ENCODE data around the gene POM121. TPM values are rescaled to one million over a fixed set of nuclear protein-coding genes. Genes with fewer than 3 reads are reported as not detected.
"Not testable (repeated sequence)": the region's sequence is repeated elsewhere in the genome, so short reads cannot be mapped to it uniquely, and the experiment has no call there.

Gene POM121
- total RNA-seq, 1 experiment from 2014 or later: 59.0 TPM

GRCh38 chr7:72879737-72880215, 45.1 kb upstream of the POM121 start:
- H3K36me3 Mint-ChIP-seq: peaks cover 21% of the 10 kb centered on the region
- H3K27me3 Mint-ChIP-seq (ENCODE audit: low read depth); CTCF ChIA-PET; ATAC-seq; POLR2A ChIA-PET; H3K4me1 Mint-ChIP-seq; H3K9me3 Mint-ChIP-seq: not testable (repeated sequence)
- 0 out of 2 replicates have a peak, but pooled peaks have one; percentile 25 for TF ChIP-seq GABPB1 (CRISPR knock-in tag; IDR thresholded peaks at IDR 0.05)
- peak; percentile 18 for DNase-seq (ENCODE audit: low spot score)
- peak overlapping the region; percentile 91 for H3K4me3 Mint-ChIP-seq
- H3K27ac Mint-ChIP-seq: peak overlapping the region; percentile 60

GRCh38 chr7:72891750-72892149, 33.1 kb upstream of the POM121 start:
- H3K9me3 Mint-ChIP-seq; CTCF ChIA-PET; POLR2A ChIA-PET; DNase-seq (ENCODE audit: low spot score); ATAC-seq; H3K4me3 Mint-ChIP-seq; H3K27me3 Mint-ChIP-seq (ENCODE audit: low read depth); H3K27ac Mint-ChIP-seq; H3K4me1 Mint-ChIP-seq: not testable (repeated sequence)
- H3K36me3 Mint-ChIP-seq: peaks cover 27% of the 10 kb centered on the region

GRCh38 chr7:72904740-72905139, 20.2 kb upstream of the POM121 start:
- peaks cover 67% of the 10 kb centered on the region for H3K36me3 Mint-ChIP-seq
- not testable (repeated sequence) for H3K27me3 Mint-ChIP-seq (ENCODE audit: low read depth)

GRCh38 chr7:72908422-72908821, 16.5 kb upstream of the POM121 start:
- peak overlapping the region; percentile 73 for H3K27ac Mint-ChIP-seq
- H3K4me3 Mint-ChIP-seq; ATAC-seq; POLR2A ChIA-PET; CTCF ChIA-PET; H3K27me3 Mint-ChIP-seq (ENCODE audit: low read depth): not testable (repeated sequence)
- peaks cover 22% of the 10 kb centered on the region for H3K9me3 Mint-ChIP-seq
- peaks cover 12% of the 10 kb centered on the region for H3K4me1 Mint-ChIP-seq
- DNase-seq (ENCODE audit: low spot score): peak; percentile 25
- H3K36me3 Mint-ChIP-seq: peaks cover 67% of the 10 kb centered on the region

More at GRCh38 chr7:72904740-72905139, 20.2 kb upstream of the POM121 start:
- H3K4me3 Mint-ChIP-seq; ATAC-seq; DNase-seq (ENCODE audit: low spot score); POLR2A ChIA-PET; CTCF ChIA-PET: not testable (repeated sequence)
- H3K4me1 Mint-ChIP-seq: peaks cover 12% of the 10 kb centered on the region
- H3K9me3 Mint-ChIP-seq: peaks cover 27% of the 10 kb centered on the region
- H3K27ac Mint-ChIP-seq: peak overlapping the region; percentile 67

GRCh38 chr7:72911395-72911794, 13.5 kb upstream of the POM121 start:
- ATAC-seq; H3K27me3 Mint-ChIP-seq (ENCODE audit: low read depth); CTCF ChIA-PET; DNase-seq (ENCODE audit: low spot score); POLR2A ChIA-PET; H3K4me3 Mint-ChIP-seq; H3K27ac Mint-ChIP-seq: not testable (repeated sequence)
- Mint-ChIP-seq H3K9me3 (peaks cover 22% of the 10 kb centered on the region), H3K4me1 (peaks cover 12% of the 10 kb centered on the region), H3K36me3 (peaks cover 60% of the 10 kb centered on the region)

GRCh38 chr7:72913750-72914149, 11.1 kb upstream of the POM121 start:
- CTCF ChIA-PET, H3K4me1 Mint-ChIP-seq, H3K4me3 Mint-ChIP-seq: not testable (repeated sequence)

GRCh38 chr7:72914756-72915525, 10.0 kb upstream of the POM121 start:
- Mint-ChIP-seq H3K36me3 (peaks cover 30% of the 10 kb centered on the region), H3K27ac (peak overlapping the region; percentile 87)
- peak; percentile 51 for TF ChIP-seq CTCF (IDR thresholded peaks at IDR 0.05)
- not testable (repeated sequence) for H3K27me3 Mint-ChIP-seq (ENCODE audit: low read depth); H3K4me3 Mint-ChIP-seq; H3K9me3 Mint-ChIP-seq; H3K4me1 Mint-ChIP-seq
- CTCF ChIA-PET: interaction anchor here (1.0 to 1.8 kb wide), 7 partner anchors 8 to 116 kb away, joined by 3 to 13 read pairs (median 4); partner anchors contain the start of gene TYW1B
- peak; percentile 92 for ATAC-seq
- POLR2A ChIA-PET: interaction anchor here (0.6 kb wide), 1 partner anchor 86 kb away, joined by 3 read pairs; no protein-coding TSS in a partner anchor
- peak; percentile 66 for DNase-seq (ENCODE audit: low spot score)

More at GRCh38 chr7:72913750-72914149, 11.1 kb upstream of the POM121 start:
- ATAC-seq; H3K27me3 Mint-ChIP-seq (ENCODE audit: low read depth); POLR2A ChIA-PET; DNase-seq (ENCODE audit: low spot score); H3K9me3 Mint-ChIP-seq: not testable (repeated sequence)
- peaks cover 42% of the 10 kb centered on the region for H3K36me3 Mint-ChIP-seq
- H3K27ac Mint-ChIP-seq: 0 out of 2 replicates have a peak overlapping the region, but pooled peaks have one; percentile 4

- no peak for DNase-seq (ENCODE audit: low spot score)
Observed at GRCh38 chr7:72919256-72919775, 5.6 kb upstream of the POM121 start.

More at GRCh38 chr7:72919256-72919775, 5.6 kb upstream of the POM121 start:
- Mint-ChIP-seq H3K27me3 (ENCODE audit: low read depth) (no peaks in the 10 kb centered on the region), H3K9me3 (no peaks in the 10 kb centered on the region), H3K36me3 (peaks cover 5% of the 10 kb centered on the region; the same call in 1 of the 2 replicates), H3K27ac (no peak overlapping the region), H3K4me3 (no peak overlapping the region), H3K4me1 (peaks cover 3% of the 10 kb centered on the region)
- TF ChIP-seq ZBTB43 (CRISPR knock-in tag; IDR thresholded peaks at IDR 0.05) (no peak), ZBTB21 (CRISPR knock-in tag; IDR thresholded peaks at IDR 0.05; ENCODE audit: borderline replicate concordance) (no peak)
- no peak for ATAC-seq
- ChIA-PET POLR2A (no interaction called here), CTCF (no interaction called here)
